Measurements from ENCODE around the gene ZNF165.
"Not testable (repeated sequence)": the region's sequence is repeated elsewhere in the genome, so short reads cannot be mapped to it uniquely, and the experiment has no call there.

The ZNF165 gene

GRCh38 chr6:28080381-28080630 is at the start of gene ZNF165:
Gene ZNF165 (plus strand): TSS chr6:28080568. CDS start chr6:28085481, 4,913 bp downstream.
- CTCF ChIA-PET = interaction anchor here (0.6 kb wide), 1 partner anchor 270 kb away, joined by 3 read pairs; no protein-coding TSS in a partner anchor
- POLR2A ChIA-PET = interaction anchor here (1.1 to 1.2 kb wide), 2 partner anchors 13 to 24 kb away, joined by 4 to 5 read pairs; no protein-coding TSS in a partner anchor
- DNase-seq (ENCODE audit: extremely low spot score) = not testable (repeated sequence)
- peak; percentile 49; the same call in 1 of the 2 replicates for TF ChIP-seq ZNF384 (IDR thresholded peaks at IDR 0.05)

- POLR2A ChIA-PET = no interaction called here
Observed at GRCh38 chr6:28053584-28053983, 26.8 kb upstream of the ZNF165 start.

GRCh38 chr6:28060405-28060804 is 20.0 kb upstream of the ZNF165 start:
- CTCF ChIA-PET = no interaction called here
- no peak for DNase-seq (ENCODE audit: extremely low spot score)
- POLR2A ChIA-PET = no interaction called here
- no peak for TF ChIP-seq ARNT (IDR thresholded peaks at IDR 0.05)
- TF ChIP-seq FOXA1 (IDR thresholded peaks at IDR 0.05) = no peak
- TF ChIP-seq FOXM1 (IDR thresholded peaks at IDR 0.05; ENCODE audit: borderline replicate concordance) = no peak
- no peak for TF ChIP-seq L3MBTL2 (conservative IDR thresholded peaks at IDR 0.05)
- TF ChIP-seq LEF1 (IDR thresholded peaks at IDR 0.05; ENCODE audit: borderline replicate concordance) = no peak
- TF ChIP-seq CTBP1 (IDR thresholded peaks at IDR 0.05; ENCODE audit: borderline replicate concordance) = no peak
- no peak for TF ChIP-seq PKNOX1 (IDR thresholded peaks at IDR 0.05)
- no peak for TF ChIP-seq BHLHE40 (IDR thresholded peaks at IDR 0.05; ENCODE audit: borderline replicate concordance)
- TF ChIP-seq SP1 (IDR thresholded peaks at IDR 0.05) = no peak

More at GRCh38 chr6:28053584-28053983, 26.8 kb upstream of the ZNF165 start:
- CTCF ChIA-PET = no interaction called here
- TF ChIP-seq TARDBP (IDR thresholded peaks at IDR 0.05) (no peak), ZNF384 (IDR thresholded peaks at IDR 0.05) (no peak), FOXM1 (IDR thresholded peaks at IDR 0.05; ENCODE audit: borderline replicate concordance) (no peak), L3MBTL2 (conservative IDR thresholded peaks at IDR 0.05) (no peak)
- no peak for DNase-seq (ENCODE audit: extremely low spot score)

DNA sequence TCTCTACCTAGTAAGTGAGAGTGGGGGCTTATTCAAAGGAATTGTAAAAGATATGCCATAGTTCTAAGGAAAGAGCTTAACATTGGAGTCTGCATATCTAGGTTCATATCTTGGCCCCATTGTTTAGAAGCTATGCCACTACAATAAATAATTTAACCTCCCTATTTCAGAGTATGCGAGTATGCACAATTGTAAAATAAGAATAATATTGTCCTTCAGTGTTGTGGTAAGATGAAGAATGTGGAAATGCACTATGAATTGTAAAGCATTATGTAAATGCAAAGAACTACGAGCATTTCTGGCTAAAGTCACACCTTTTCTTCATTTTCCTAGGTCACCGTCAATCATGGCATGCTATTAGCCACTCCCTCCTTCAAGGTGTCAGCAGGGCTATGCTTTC is 16.1 kb upstream of the ZNF165 start:
- TF ChIP-seq ELF4 (IDR thresholded peaks at IDR 0.05) (no peak), ARNT (IDR thresholded peaks at IDR 0.05) (no peak), BHLHE40 (IDR thresholded peaks at IDR 0.05; ENCODE audit: borderline replicate concordance) (no peak), L3MBTL2 (conservative IDR thresholded peaks at IDR 0.05) (no peak), PKNOX1 (IDR thresholded peaks at IDR 0.05) (no peak), FOXM1 (IDR thresholded peaks at IDR 0.05; ENCODE audit: borderline replicate concordance) (no peak), TARDBP (IDR thresholded peaks at IDR 0.05) (no peak), ZNF384 (IDR thresholded peaks at IDR 0.05) (no peak), SUZ12 (IDR thresholded peaks at IDR 0.05) (no peak), CTBP1 (IDR thresholded peaks at IDR 0.05; ENCODE audit: borderline replicate concordance) (no peak), LEF1 (IDR thresholded peaks at IDR 0.05; ENCODE audit: borderline replicate concordance) (no peak)
- ChIA-PET POLR2A (interaction anchor here (1.3 kb wide), 1 partner anchor 41 kb away, joined by 3 read pairs; no protein-coding TSS in a partner anchor), CTCF (no interaction called here)
- DNase-seq (ENCODE audit: extremely low spot score) = no peak

- POLR2A ChIA-PET = interaction anchor here (0.7 to 1.0 kb wide), 2 partner anchors 175 to 196 kb away, joined by 3 to 5 read pairs; a partner anchor contains a TSS
- CTCF ChIA-PET = interaction anchor here (0.7 kb wide), 2 partner anchors 37 to 112 kb away, joined by 3 read pairs; no protein-coding TSS in a partner anchor
Observed at GRCh38 chr6:28068067-28068466, 12.3 kb upstream of the ZNF165 start.

GRCh38 chr6:28070968-28071367 is 9.4 kb upstream of the ZNF165 start:
- DNase-seq (ENCODE audit: extremely low spot score); POLR2A ChIA-PET; CTCF ChIA-PET: not testable (repeated sequence)

More at GRCh38 chr6:28068067-28068466, 12.3 kb upstream of the ZNF165 start:
- TF ChIP-seq NFRKB (IDR thresholded peaks at IDR 0.05) (no peak), ZNF384 (IDR thresholded peaks at IDR 0.05) (no peak), LEF1 (IDR thresholded peaks at IDR 0.05; ENCODE audit: borderline replicate concordance) (no peak), SP1 (IDR thresholded peaks at IDR 0.05) (no peak), PKNOX1 (IDR thresholded peaks at IDR 0.05) (no peak), TARDBP (IDR thresholded peaks at IDR 0.05) (no peak), ARNT (IDR thresholded peaks at IDR 0.05) (no peak), HDGF (IDR thresholded peaks at IDR 0.05; ENCODE audit: borderline replicate concordance) (no peak), SUZ12 (IDR thresholded peaks at IDR 0.05) (no peak), L3MBTL2 (conservative IDR thresholded peaks at IDR 0.05) (no peak), FOXA1 (IDR thresholded peaks at IDR 0.05) (no peak), FOXM1 (IDR thresholded peaks at IDR 0.05; ENCODE audit: borderline replicate concordance) (no peak), ELF4 (IDR thresholded peaks at IDR 0.05) (no peak), FOXK2 (IDR thresholded peaks at IDR 0.05) (no peak), BHLHE40 (IDR thresholded peaks at IDR 0.05; ENCODE audit: borderline replicate concordance) (no peak)
- DNase-seq (ENCODE audit: extremely low spot score) = peak; percentile 28

- POLR2A ChIA-PET = interaction anchor here (1.3 to 2.2 kb wide), 3 partner anchors 12 to 185 kb away, joined by 4 to 5 read pairs (median 5); a partner anchor contains a TSS
- TF ChIP-seq HDGF (IDR thresholded peaks at IDR 0.05; ENCODE audit: borderline replicate concordance) = no peak
Observed at GRCh38 chr6:28078050-28078449, 2.3 kb upstream of the ZNF165 start.

More at GRCh38 chr6:28078050-28078449, 2.3 kb upstream of the ZNF165 start:
- DNase-seq (ENCODE audit: extremely low spot score) = no peak
- CTCF ChIA-PET = no interaction called here
